B cell (primary cell): Measurements from ENCODE around the gene SMAD7. TPM values are rescaled to one million over a fixed set of nuclear protein-coding genes. Genes with fewer than 3 reads are reported as not detected.

ENCODE experiments used
- ATAC-seq: fragments of 200-7000 bp; cut with Tn5 transposase; one replicate; pipeline ENCODE4 v1.10.0; 2021; ENCODE audit warnings: low read depth, mild to moderate bottlenecking, moderate number of reproducible peaks, moderate library complexity
- CTCF ChIA-PET: fragments of 350-600 bp; sonication (Branson Sonifier 250); formaldehyde crosslinking; loops from one replicate; lab custom pipeline; 2021; ENCODE audit warnings: antibody characterized with exemption, inconsistent platforms; lab: Charles Lee
- POLR2A ChIA-PET: fragments of 350-600 bp; sonication (Branson Sonifier 250); formaldehyde crosslinking; loops from one replicate; lab custom pipeline; 2021; ENCODE audit warnings: antibody characterized with exemption; lab: Charles Lee
- DNase-seq: peaks from one replicate; pipeline ENCODE4 v3.0.0; 2013
- H2AFZ ChIP-seq: 2 replicates; pipeline ENCODE4 v1.6.1; 2012; ENCODE audit warnings: mild to moderate bottlenecking, low read depth, low read length; ENCODE audit not compliant: insufficient read depth, poor library complexity, severe bottlenecking
- H3K27ac ChIP-seq, 2 donors: 1 replicate in 1 of 2; 2 replicates in 1 of 2; pipeline ENCODE4 v1.5.1; 2012 to 2013; ENCODE audit warnings: low read length in 2 of 2, mild to moderate bottlenecking in 2 of 2, moderate library complexity in 1 of 2
- H3K27me3 ChIP-seq, 4 experiments: fragments of 200-600 bp in 1 of 4; sonication (generic) in 1 of 4; replicated peaks in 1 of 4; 1 replicate in 2 of 4; 2 replicates in 2 of 4; pipeline versions ENCODE4 v1.6.1 to v1.7.0; 2013 to 2016; ENCODE audit warnings: low read length in 3 of 4, mild to moderate bottlenecking in 2 of 4, mixed read lengths in 1 of 4, moderate library complexity in 1 of 4; ENCODE audit not compliant: insufficient read depth in 4 of 4, control insufficient read depth in 3 of 4; ENCODE audit errors: control extremely low read depth in 1 of 4
- H3K36me3 ChIP-seq, 2 experiments: replicated peaks in 1 of 2; 1 replicate in 1 of 2; 2 replicates in 1 of 2; pipeline versions ENCODE4 v1.6.1 to v1.7.1; 2013; ENCODE audit warnings: low read length in 1 of 2; ENCODE audit not compliant: insufficient read depth in 2 of 2, control insufficient read depth in 1 of 2; ENCODE audit errors: control extremely low read depth in 1 of 2, extremely low read depth in 1 of 2
- H3K4me1 ChIP-seq, 2 donors: fragments of 200-600 bp in 1 of 2; sonication (generic) in 1 of 2; 1 replicate in 1 of 2; 2 replicates in 1 of 2; pipeline versions ENCODE4 v1.5.1 to v1.6.1; 2013 to 2017; ENCODE audit warnings: low read length in 2 of 2; ENCODE audit not compliant: control insufficient read depth in 2 of 2, insufficient read depth in 2 of 2
- H3K4me2 ChIP-seq: replicated peaks from 2 replicates; pipeline ENCODE3; 2012; ENCODE audit warnings: mild to moderate bottlenecking, low read depth, low read length; ENCODE audit not compliant: poor library complexity, severe bottlenecking
- H3K4me3 ChIP-seq, 5 experiments: fragments of 200-600 bp in 1 of 5; sonication (generic) in 1 of 5; 1 replicate in 3 of 5; 2 replicates in 2 of 5; pipeline versions ENCODE4 v1.5.1 to v1.7.0; 2011 to 2016; ENCODE audit warnings: low read length in 4 of 5, mild to moderate bottlenecking in 4 of 5, low read depth in 2 of 5, control low read depth in 1 of 5, moderate library complexity in 1 of 5; ENCODE audit not compliant: insufficient read depth in 1 of 5; ENCODE audit errors: control extremely low read depth in 1 of 5, extremely low read depth in 1 of 5
- H3K79me2 ChIP-seq: fragments of 200-600 bp; sonication (generic); one replicate; pipeline ENCODE4 v1.6.0; 2016; ENCODE audit warnings: low read length; ENCODE audit not compliant: control insufficient read depth, insufficient read depth
- H3K9ac ChIP-seq: fragments of 200-600 bp; sonication (generic); 2 replicates; pipeline ENCODE4 v1.6.1; 2017; ENCODE audit warnings: mild to moderate bottlenecking, low read length, moderate library complexity
- H3K9me3 ChIP-seq, 3 donors: one replicate each; pipeline versions ENCODE4 v1.6.1 to v1.7.1; 2013; ENCODE audit warnings: low read length in 2 of 3; ENCODE audit not compliant: control insufficient read depth in 2 of 3, insufficient read depth in 1 of 3; ENCODE audit errors: control extremely low read depth in 1 of 3
- H4K20me1 ChIP-seq: 2 replicates; pipeline ENCODE4 v1.6.0; 2012; ENCODE audit warnings: mild to moderate bottlenecking, low read length; ENCODE audit not compliant: insufficient read depth, control insufficient read depth, poor library complexity, severe bottlenecking
- H3K27ac Mint-ChIP-seq: one replicate; pipeline ENCODE4 v1.8.0; 2021; ENCODE audit warnings: mixed read lengths
- H3K27me3 Mint-ChIP-seq: one replicate; pipeline ENCODE4 v1.8.0; 2021; ENCODE audit warnings: mixed read lengths
- H3K4me1 Mint-ChIP-seq: one replicate; pipeline ENCODE4 v1.8.0; 2021; ENCODE audit warnings: mixed read lengths
- H3K4me3 Mint-ChIP-seq: one replicate; pipeline ENCODE4 v1.8.0; 2021; ENCODE audit warnings: mixed read lengths
- H3K9me3 Mint-ChIP-seq: one replicate; pipeline ENCODE4 v1.8.0; 2022; ENCODE audit warnings: mixed read lengths; ENCODE audit not compliant: insufficient read depth
- CTCF ChIP-seq: fragments of 200-600 bp; IDR thresholded peaks from one replicate; pipeline ENCODE4 v1.8.0; 2022; ENCODE audit warnings: antibody characterized with exemption, mild to moderate bottlenecking
- EZH2 ChIP-seq: IDR thresholded peaks from 2 replicates; pipeline ENCODE4 v1.6.1; 2012; ENCODE audit warnings: borderline replicate concordance, low read depth, mild to moderate bottlenecking, moderate library complexity, low read length; ENCODE audit not compliant: insufficient read depth, poor library complexity, severe bottlenecking
- WGBS: methylation state at CpG from one replicate; pipeline ENCODE4 v1.1.5; 2013; ENCODE audit warnings: missing lambda C conversion rate; ENCODE audit not compliant: insufficient coverage; 5-methylcytosine and 5-hydroxymethylcytosine counted together
- intact Hi-C: fragments of 100-400 bp; cut with micrococcal nuclease; formaldehyde crosslinking; loops from one replicate; pipeline ENCODE4 v1.10.0; 2022
- polyA plus RNA-seq: library from polyadenylated mRNA; depleted of rRNA; stranded (reverse); fragments of >200 nt; gene quantifications from 2 replicates; pipeline ENCODE4 v1.2.3, GENCODE V29; 2012
- total RNA-seq, 2 donors: library from RNA; stranded (reverse); fragments of 120-200 nt in 1 of 2; gene quantifications; 1 replicate in 1 of 2; 2 replicates in 1 of 2; pipeline versions ENCODE4 v1.2.3 to v1.2.4, GENCODE V29; 2013 to 2022

The SMAD7 gene
- total and polyA plus RNA-seq, 2 donors (not counting 1 experiment from before 2014, with no cell fraction given) = 10.1 to 20.9 TPM

- Mint-ChIP-seq H3K4me1 (peaks cover 49% of the 10 kb centered on the region), H3K9me3 (no peaks in the 10 kb centered on the region), H3K4me3 (peak overlapping the region; percentile 99), H3K27ac (peak overlapping the region; percentile 94), H3K27me3 (no peaks in the 10 kb centered on the region)
- POLR2A ChIA-PET = interaction anchor here (0.7 to 1.2 kb wide), 5 partner anchors 16 to 114 kb away, joined by 3 to 4 read pairs (median 3); no protein-coding TSS in a partner anchor
- H2AFZ ChIP-seq = peak overlapping the region; percentile 65
- H3K79me2 ChIP-seq = peaks cover 63% of the 10 kb centered on the region
- no peak for TF ChIP-seq EZH2
- peak; percentile 6 for TF ChIP-seq CTCF
- H3K9me3 ChIP-seq = no peaks in the 10 kb centered on the region
- DNase-seq (peak; percentile 84), ATAC-seq (peak; percentile 11)
- peak overlapping the region; percentile 97 for H3K4me2 ChIP-seq
- 4% methylated on average over 40 of the region's 52 CpGs for WGBS
- H4K20me1 ChIP-seq = peaks cover 14% of the 10 kb centered on the region
- H3K4me1 ChIP-seq = peaks cover 31 to 55% of the 10 kb centered on the region in 2 donors
- peak overlapping the region; percentile 37 to 84 for H3K27ac ChIP-seq
- H3K9ac ChIP-seq = peak overlapping the region; percentile 82
- H3K4me3 ChIP-seq = peak overlapping the region; percentile 48 to 86 (median 68)
- peaks cover 0 to 2% (median 0%) of the 10 kb centered on the region in 4 experiments for H3K27me3 ChIP-seq
- CTCF ChIA-PET = interaction anchor here (0.6 to 2.0 kb wide), 8 partner anchors 11 to 163 kb away, joined by 3 to 11 read pairs (median 4); no protein-coding TSS in a partner anchor
- intact Hi-C loops = loop anchor here (1.0 to 5.0 kb wide), 5 partner anchors 8 to 172 kb away; no protein-coding TSS in a partner anchor
- no peaks in the 10 kb centered on the region for H3K36me3 ChIP-seq
These were observed 2.4 kb downstream of the SMAD7 start for GRCh38 chr18:48948112-48949049.
